Measurements from ENCODE around the gene TP53AIP1.

TP53AIP1 gene

DNA sequence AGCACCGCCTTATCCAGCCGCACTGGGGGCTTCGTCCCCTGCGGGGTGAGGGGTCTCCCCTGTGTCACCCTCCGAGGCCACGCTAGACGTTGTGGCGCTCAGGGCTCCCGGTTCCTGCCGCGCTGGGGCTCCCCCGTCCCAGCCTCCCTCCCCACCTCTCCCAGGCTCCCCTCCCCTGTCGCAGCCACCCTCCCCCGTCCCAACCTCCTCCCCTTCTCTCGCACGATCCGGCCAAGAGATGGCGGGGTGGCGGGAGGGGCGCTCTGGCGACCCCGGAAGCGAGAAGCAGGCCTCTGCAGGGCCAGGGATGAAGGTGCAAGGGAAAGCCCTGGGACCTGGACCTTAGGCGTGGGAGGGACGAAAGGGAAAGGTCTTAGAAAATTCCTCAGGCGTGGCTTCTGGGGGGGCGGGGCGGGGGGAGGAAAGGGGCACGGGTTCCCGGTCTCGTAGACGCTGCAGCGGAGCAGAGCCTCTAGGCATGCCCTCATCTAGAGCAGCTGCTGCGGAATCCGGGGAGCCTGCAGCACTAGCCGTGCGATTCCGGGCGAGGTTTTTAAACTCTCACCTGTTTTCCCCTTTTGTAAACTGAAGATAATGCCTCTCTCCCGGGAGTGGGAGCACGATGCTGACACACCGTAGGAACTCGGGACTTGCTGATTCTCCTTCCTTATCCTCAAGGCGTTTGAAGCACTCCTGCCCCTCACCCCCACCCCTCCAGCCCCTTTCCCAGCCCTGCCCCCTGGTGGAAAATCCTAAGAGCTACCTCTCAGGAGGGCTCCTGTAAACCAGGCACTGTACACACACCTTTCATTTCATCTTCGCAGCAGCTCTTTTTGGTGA lies 37.1 kb downstream of the TP53AIP1 start:
- Histone ChIP-seq H3K4me3 (ENCODE audit: low read length) (peak overlapping the region; percentile 58), H3K9ac (ENCODE audit: low read depth, low read length) (no peak overlapping the region), H3K27ac (ENCODE audit: low read depth, low read length) (no peak overlapping the region), H3K9me3 (ENCODE audit: insufficient read depth, low read depth, low read length) (no peaks in the 10 kb centered on the region), H3K4me1 (ENCODE audit: insufficient read depth, low read length) (peaks cover 35% of the 10 kb centered on the region), H3K36me3 (ENCODE audit: insufficient read depth, low read length) (no peaks in the 10 kb centered on the region), H3K27me3 (ENCODE audit: insufficient read depth, low read length) (peaks cover 87% of the 10 kb centered on the region)
- WGBS, result 1% methylated on average over 45 of the region's 45 CpGs

GRCh38 chr11:128904656-128905344 lies 37.9 kb downstream of the TP53AIP1 start:
- H3K9me3 ChIP-seq (ENCODE audit: insufficient read depth, low read depth, low read length), result no peaks in the 10 kb centered on the region
- H3K27me3 ChIP-seq (ENCODE audit: insufficient read depth, low read length), result peaks cover 95% of the 10 kb centered on the region
- no peak overlapping the region for H3K27ac ChIP-seq (ENCODE audit: low read depth, low read length)
- 5% methylated on average over 23 of the region's 25 CpGs for WGBS
- H3K4me1 ChIP-seq (ENCODE audit: insufficient read depth, low read length), result peaks cover 35% of the 10 kb centered on the region
- H3K9ac ChIP-seq (ENCODE audit: low read depth, low read length), result no peak overlapping the region
- H3K4me3 ChIP-seq (ENCODE audit: low read length), result peak overlapping the region; percentile 58
- no peaks in the 10 kb centered on the region for H3K36me3 ChIP-seq (ENCODE audit: insufficient read depth, low read length)

- Histone ChIP-seq H3K9me3 (ENCODE audit: insufficient read depth, low read depth, low read length) (no peaks in the 10 kb centered on the region), H3K27ac (ENCODE audit: low read depth, low read length) (no peak overlapping the region), H3K4me3 (ENCODE audit: low read length) (peak overlapping the region; percentile 58), H3K36me3 (ENCODE audit: insufficient read depth, low read length) (no peaks in the 10 kb centered on the region), H3K9ac (ENCODE audit: low read depth, low read length) (no peak overlapping the region), H3K4me1 (ENCODE audit: insufficient read depth, low read length) (peaks cover 35% of the 10 kb centered on the region), H3K27me3 (ENCODE audit: insufficient read depth, low read length) (peaks cover 98% of the 10 kb centered on the region)
- WGBS, result 12% methylated on average over 14 of the region's 14 CpGs
These were observed 38.4 kb downstream of the TP53AIP1 start for GRCh38 chr11:128904303-128904655.

DNA sequence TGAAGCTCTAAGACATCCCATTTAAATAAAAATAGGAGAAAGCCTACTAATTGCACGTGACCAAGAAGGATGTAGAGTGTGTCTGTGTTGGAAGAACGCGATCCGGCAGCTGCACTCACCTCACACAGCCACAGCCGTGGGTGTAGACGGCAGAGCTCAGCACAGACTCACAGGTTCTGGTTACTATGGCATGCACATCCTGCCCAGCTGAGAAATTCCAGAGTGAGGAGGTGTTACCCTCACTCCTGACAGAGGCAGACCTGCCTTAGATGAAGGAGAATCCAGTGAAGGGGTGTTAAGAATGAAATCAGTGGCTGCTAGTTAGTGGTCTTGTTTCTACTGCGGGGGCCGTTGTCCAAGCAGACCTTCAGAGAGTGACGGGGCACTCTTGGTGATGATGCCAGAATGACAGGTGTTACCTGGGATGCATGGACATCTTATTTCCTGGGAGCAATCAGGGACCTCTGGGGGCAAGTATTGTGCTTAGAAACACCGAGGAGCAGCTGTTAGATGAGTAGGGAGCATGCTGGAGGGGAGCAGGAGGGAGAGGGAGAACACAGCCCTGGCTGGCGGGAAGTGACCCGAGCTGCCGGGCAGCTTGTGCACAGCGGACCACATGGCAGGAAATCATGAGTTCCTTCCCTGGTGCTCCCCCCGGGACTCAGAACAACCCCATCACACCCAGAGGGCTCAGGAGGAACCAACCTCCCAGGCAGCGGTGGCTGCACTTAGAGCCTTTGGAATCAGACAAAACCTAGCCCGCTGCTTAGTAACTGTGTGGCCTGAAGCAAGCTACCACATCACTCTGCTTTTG lies 39.2 kb downstream of the TP53AIP1 start:
- Histone ChIP-seq H3K9me3 (ENCODE audit: insufficient read depth, low read depth, low read length) (no peaks in the 10 kb centered on the region), H3K27ac (ENCODE audit: low read depth, low read length) (no peak overlapping the region), H3K4me1 (ENCODE audit: insufficient read depth, low read length) (peaks cover 35% of the 10 kb centered on the region), H3K36me3 (ENCODE audit: insufficient read depth, low read length) (no peaks in the 10 kb centered on the region), H3K4me3 (ENCODE audit: low read length) (peak overlapping the region; percentile 58), H3K27me3 (ENCODE audit: insufficient read depth, low read length) (peaks cover 98% of the 10 kb centered on the region), H3K9ac (ENCODE audit: low read depth, low read length) (no peak overlapping the region)
- WGBS, result 5% methylated on average over 17 of the region's 17 CpGs

DNA sequence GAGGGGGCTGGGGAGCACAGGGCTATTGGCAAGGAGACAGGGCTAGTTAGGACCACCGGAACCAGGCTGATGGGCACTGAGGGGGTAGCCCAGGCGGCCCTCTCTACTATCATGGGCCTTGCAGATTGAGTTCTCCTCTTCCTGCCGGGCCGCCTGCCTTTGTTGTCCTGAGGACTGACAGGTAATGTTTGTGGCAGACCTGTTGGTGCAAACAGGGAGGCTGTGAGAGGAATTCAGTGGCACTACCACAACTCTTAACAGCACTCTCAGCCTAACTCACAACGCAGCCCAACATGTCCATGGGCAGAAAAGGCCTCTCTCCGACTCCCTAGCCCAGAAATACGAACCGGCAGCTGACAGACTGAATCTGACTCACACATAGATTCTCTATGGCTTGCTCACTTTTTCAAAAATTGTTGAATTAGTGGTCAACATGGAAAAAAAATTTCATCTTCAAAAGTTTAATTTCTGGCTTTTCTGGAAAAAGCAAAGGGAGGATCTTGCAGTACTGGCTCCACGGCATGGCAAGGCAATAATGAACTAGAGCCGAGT lies 40.1 kb downstream of the TP53AIP1 start:
- H3K9me3 ChIP-seq (ENCODE audit: insufficient read depth, low read depth, low read length), result no peaks in the 10 kb centered on the region
- no peak overlapping the region for H3K27ac ChIP-seq (ENCODE audit: low read depth, low read length)
- peak overlapping the region; percentile 28 for H3K4me3 ChIP-seq (ENCODE audit: low read length)
- peaks cover 99% of the 10 kb centered on the region for H3K27me3 ChIP-seq (ENCODE audit: insufficient read depth, low read length)
- H3K9ac ChIP-seq (ENCODE audit: low read depth, low read length), result no peak overlapping the region
- no peaks in the 10 kb centered on the region for H3K36me3 ChIP-seq (ENCODE audit: insufficient read depth, low read length)
- 13% methylated on average over 10 of the region's 10 CpGs for WGBS
- H3K4me1 ChIP-seq (ENCODE audit: insufficient read depth, low read length), result peaks cover 35% of the 10 kb centered on the region

GRCh38 chr11:128901653-128902514 lies 40.8 kb downstream of the TP53AIP1 start:
- Histone ChIP-seq H3K9ac (ENCODE audit: low read depth, low read length) (no peak overlapping the region), H3K27me3 (ENCODE audit: insufficient read depth, low read length) (peaks cover 95% of the 10 kb centered on the region), H3K4me3 (ENCODE audit: low read length) (peak overlapping the region; percentile 28), H3K4me1 (ENCODE audit: insufficient read depth, low read length) (peaks cover 35% of the 10 kb centered on the region), H3K36me3 (ENCODE audit: insufficient read depth, low read length) (no peaks in the 10 kb centered on the region), H3K9me3 (ENCODE audit: insufficient read depth, low read depth, low read length) (no peaks in the 10 kb centered on the region), H3K27ac (ENCODE audit: low read depth, low read length) (no peak overlapping the region)
- WGBS, result 7% methylated on average over 29 of the region's 29 CpGs

DNA sequence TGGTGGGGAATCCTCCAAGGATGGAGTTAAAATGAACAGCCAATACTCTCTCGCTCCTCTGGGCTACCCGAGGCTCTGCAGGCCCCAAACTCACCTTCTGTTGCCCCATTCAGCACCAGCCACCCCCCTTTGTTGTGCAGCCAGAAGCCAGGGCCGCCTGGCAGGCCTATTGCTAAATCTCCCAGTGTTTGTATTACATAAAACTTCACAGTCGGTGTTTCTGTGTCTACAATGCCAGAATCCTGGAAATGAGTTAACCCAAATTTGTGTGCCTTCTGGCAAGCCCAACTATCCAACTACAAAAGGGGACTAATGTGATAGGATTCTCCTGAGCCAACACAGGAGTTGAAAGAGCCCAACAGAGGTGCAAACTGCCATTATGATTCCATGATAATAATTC lies 42.2 kb downstream of the TP53AIP1 start:
- H3K9ac ChIP-seq (ENCODE audit: low read depth, low read length), result no peak overlapping the region
- WGBS, result 78% methylated on average over 4 of the region's 4 CpGs
- H3K36me3 ChIP-seq (ENCODE audit: insufficient read depth, low read length), result no peaks in the 10 kb centered on the region
- H3K27me3 ChIP-seq (ENCODE audit: insufficient read depth, low read length), result peaks cover 97% of the 10 kb centered on the region
- H3K9me3 ChIP-seq (ENCODE audit: insufficient read depth, low read depth, low read length), result no peaks in the 10 kb centered on the region
- no peak overlapping the region for H3K27ac ChIP-seq (ENCODE audit: low read depth, low read length)
- H3K4me1 ChIP-seq (ENCODE audit: insufficient read depth, low read length), result peaks cover 35% of the 10 kb centered on the region
- no peak overlapping the region for H3K4me3 ChIP-seq (ENCODE audit: low read length)

GRCh38 chr11:128898580-128899344 lies 43.9 kb downstream of the TP53AIP1 start:
- WGBS, result 93% methylated on average over 13 of the region's 13 CpGs
- Histone ChIP-seq H3K9ac (ENCODE audit: low read depth, low read length) (no peak overlapping the region), H3K4me3 (ENCODE audit: low read length) (no peak overlapping the region)

GRCh38 chr11:128897826-128898225 lies 44.8 kb downstream of the TP53AIP1 start:
- H3K9ac ChIP-seq (ENCODE audit: low read depth, low read length), result no peak overlapping the region
- 92% methylated on average over 1 of the region's 1 CpG for WGBS
- no peak overlapping the region for H3K27ac ChIP-seq (ENCODE audit: low read depth, low read length)
- H3K4me3 ChIP-seq (ENCODE audit: low read length), result no peak overlapping the region
- no peaks in the 10 kb centered on the region for H3K9me3 ChIP-seq (ENCODE audit: insufficient read depth, low read depth, low read length)
- H3K4me1 ChIP-seq (ENCODE audit: insufficient read depth, low read length), result peaks cover 15% of the 10 kb centered on the region
- H3K27me3 ChIP-seq (ENCODE audit: insufficient read depth, low read length), result peaks cover 96% of the 10 kb centered on the region
- H3K36me3 ChIP-seq (ENCODE audit: insufficient read depth, low read length), result no peaks in the 10 kb centered on the region

More at GRCh38 chr11:128898580-128899344, 43.9 kb downstream of the TP53AIP1 start:
- Histone ChIP-seq H3K27me3 (ENCODE audit: insufficient read depth, low read length) (peaks cover 96% of the 10 kb centered on the region), H3K36me3 (ENCODE audit: insufficient read depth, low read length) (no peaks in the 10 kb centered on the region), H3K27ac (ENCODE audit: low read depth, low read length) (no peak overlapping the region), H3K9me3 (ENCODE audit: insufficient read depth, low read depth, low read length) (no peaks in the 10 kb centered on the region), H3K4me1 (ENCODE audit: insufficient read depth, low read length) (peaks cover 25% of the 10 kb centered on the region)

DNA sequence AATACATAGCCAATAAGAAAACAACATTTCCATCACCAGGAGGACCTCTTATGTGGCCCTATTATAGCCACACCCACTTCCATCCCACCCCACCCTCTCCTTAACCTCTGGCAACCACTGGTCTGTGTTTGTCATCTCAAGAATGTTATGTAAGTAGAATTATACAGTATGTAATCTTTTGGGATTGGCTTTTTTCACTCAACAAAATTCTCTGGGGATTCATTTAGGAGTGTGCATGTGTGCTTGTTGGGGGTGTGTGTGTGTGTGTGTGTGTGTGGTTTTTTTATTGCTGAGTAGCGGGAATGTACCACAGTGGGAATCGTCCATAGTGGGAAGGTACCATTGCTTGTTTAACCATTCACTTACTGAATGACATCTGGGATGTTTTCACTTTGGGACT lies 46.3 kb downstream of the TP53AIP1 start:
- 75% methylated on average over 2 of the region's 2 CpGs for WGBS
- H3K9me3 ChIP-seq (ENCODE audit: insufficient read depth, low read depth, low read length), result no peaks in the 10 kb centered on the region

More for the DNA sequence above, 46.3 kb downstream of the TP53AIP1 start:
- Histone ChIP-seq H3K4me1 (ENCODE audit: insufficient read depth, low read length) (peaks cover 13% of the 10 kb centered on the region), H3K9ac (ENCODE audit: low read depth, low read length) (no peak overlapping the region), H3K27me3 (ENCODE audit: insufficient read depth, low read length) (peaks cover 96% of the 10 kb centered on the region), H3K27ac (ENCODE audit: low read depth, low read length) (no peak overlapping the region), H3K4me3 (ENCODE audit: low read length) (no peak overlapping the region), H3K36me3 (ENCODE audit: insufficient read depth, low read length) (no peaks in the 10 kb centered on the region)
